ENCODE measurements around the gene LUZP1. TPM values are rescaled to one million over a fixed set of nuclear protein-coding genes. Genes with fewer than 3 reads are reported as not detected.

LUZP1 gene
- polyA plus RNA-seq, 12 donors = 11.2 to 31.3 (median 14.1) TPM; not detected in 1

Other genes starting within 250 kb of the LUZP1 start
- gene LACTBL1, start 196.0 kb downstream of the LUZP1 start, polyA plus RNA-seq (ENCODE audit: insufficient read length in 12 of 12) = not detected
- gene TEX46, start 153.0 kb downstream of the LUZP1 start, polyA plus RNA-seq (ENCODE audit: insufficient read length in 12 of 12) = under 1 TPM in 3 of 12 donors, not detected in 9; 0.34 to 0.37 (median 0.36) TPM
- 10 to 100 TPM in 11 of 12 donors, not detected in 1; 64.1 to 95.9 (median 71.8) TPM for gene KDM1A, start 149.4 kb downstream of the LUZP1 start, polyA plus RNA-seq (ENCODE audit: insufficient read length in 12 of 12)
- under 1 TPM in 5 of 12 donors, not detected in 7; 0.07 to 0.36 (median 0.09) TPM for gene HTR1D, start 48.6 kb upstream of the LUZP1 start, polyA plus RNA-seq (ENCODE audit: insufficient read length in 12 of 12)
- 100 to 1,000 TPM in 11 of 12 donors, not detected in 1; 113 to 257 (median 151) TPM for gene HNRNPR, start 175.4 kb upstream of the LUZP1 start, polyA plus RNA-seq (ENCODE audit: insufficient read length in 12 of 12)
- gene ZNF436, start 201.0 kb upstream of the LUZP1 start, polyA plus RNA-seq (ENCODE audit: insufficient read length in 12 of 12) = 10 to 100 TPM in 11 of 12 donors, not detected in 1; 37.4 to 55.5 (median 48.8) TPM